Keratinocyte (primary cell): Measurements from ENCODE around the gene ACADM. TPM values are rescaled to one million over a fixed set of nuclear protein-coding genes. Genes with fewer than 3 reads are reported as not detected.

Experiments used
- DNase-seq: peaks from one replicate; pipeline ENCODE4 v3.0.0-alpha.2; 2011; ENCODE audit warnings: low read depth, missing footprints, low spot score
- FAIRE-seq: peaks from 2 replicates; lab custom pipeline; 2011; peaks lifted over from hg19 to GRCh38; lab: Jason Lieb, UNC
- H2AFZ ChIP-seq: 2 replicates; pipeline ENCODE4 v1.6.0; 2012; ENCODE audit warnings: low read length, control low read depth, inconsistent platforms; ENCODE audit not compliant: control insufficient read depth
- H3K27ac ChIP-seq: 2 replicates; pipeline ENCODE4 v1.5.1; 2011; ENCODE audit warnings: low read length; ENCODE audit not compliant: control insufficient read depth, insufficient read depth
- H3K27me3 ChIP-seq: 3 replicates; pipeline ENCODE4 v1.6.0; 2011; ENCODE audit warnings: low read length; ENCODE audit not compliant: control insufficient read depth, insufficient read depth; ENCODE audit errors: extremely low read depth
- H3K36me3 ChIP-seq, 2 experiments: 2 replicates in 1 of 2; 3 replicates in 1 of 2; pipeline ENCODE4 v1.5.1; 2011; ENCODE audit warnings: low read length in 2 of 2, mild to moderate bottlenecking in 1 of 2; ENCODE audit not compliant: control insufficient read depth in 2 of 2, insufficient read depth in 2 of 2; ENCODE audit errors: extremely low read depth in 1 of 2
- H3K4me1 ChIP-seq: 3 replicates; pipeline ENCODE4 v1.5.1; 2011; ENCODE audit warnings: low read length; ENCODE audit not compliant: control insufficient read depth, insufficient read depth; ENCODE audit errors: extremely low read depth
- H3K4me2 ChIP-seq: 3 replicates; pipeline ENCODE4 v1.6.0; 2011; ENCODE audit warnings: low read depth, low read length; ENCODE audit not compliant: control insufficient read depth, insufficient read depth; ENCODE audit errors: extremely low read depth
- H3K4me3 ChIP-seq, 3 experiments: fragments of 200-600 bp in 1 of 3; sonication (generic) in 1 of 3; 2 replicates in 2 of 3; 3 replicates in 1 of 3; pipeline ENCODE4 v1.5.1; 2011 to 2016; ENCODE audit warnings: low read length in 3 of 3, mild to moderate bottlenecking in 3 of 3, control low read depth in 2 of 3, inconsistent platforms in 1 of 3, low read depth in 1 of 3, mixed read lengths in 1 of 3, mixed run types in 1 of 3, moderate library complexity in 1 of 3; ENCODE audit not compliant: control insufficient read depth in 2 of 3, insufficient read depth in 2 of 3; ENCODE audit errors: extremely low read depth in 1 of 3
- H3K79me2 ChIP-seq: 2 replicates; pipeline ENCODE4 v1.6.0; 2012; ENCODE audit warnings: low read length; ENCODE audit not compliant: control insufficient read depth, insufficient read depth
- H3K9ac ChIP-seq: 3 replicates; pipeline ENCODE4 v1.6.0; 2011; ENCODE audit warnings: low read length; ENCODE audit not compliant: control insufficient read depth, insufficient read depth; ENCODE audit errors: extremely low read depth
- H3K9me1 ChIP-seq: 3 replicates; pipeline ENCODE4 v1.6.0; 2011; ENCODE audit warnings: low read length; ENCODE audit not compliant: control insufficient read depth, insufficient read depth; ENCODE audit errors: extremely low read depth
- H3K9me3 ChIP-seq: 2 replicates; pipeline ENCODE4 v1.5.1; 2012; ENCODE audit warnings: low read depth, low read length; ENCODE audit not compliant: control insufficient read depth
- H4K20me1 ChIP-seq: 3 replicates; pipeline ENCODE4 v1.6.0; 2011; ENCODE audit warnings: low read length; ENCODE audit not compliant: control insufficient read depth, insufficient read depth; ENCODE audit errors: extremely low read depth
- EZH2 ChIP-seq: IDR thresholded peaks from one replicate; pipeline ENCODE4 v1.6.1; 2012; ENCODE audit warnings: inconsistent platforms, mild to moderate bottlenecking, low read length, moderate library complexity
- dilution Hi-C: fragments of 300-500 bp; cut with MboI; formaldehyde crosslinking; loops from one replicate; pipeline ENCODE4 v1.7.0; 2020; ENCODE audit warnings: low sequenced_read_pairs; ENCODE audit not compliant: extremely low pct_ligation_motif_present
- polyA plus RNA-seq, 5 experiments: library from polyadenylated mRNA; depleted of rRNA in 3 of 5; stranded (reverse) in 3 of 5; stranded (forward) in 1 of 5; unstranded in 1 of 5; fragments of >200 nt; gene quantifications; 1 replicate in 1 of 5; 2 replicates in 3 of 5; 3 replicates in 1 of 5; pipeline versions ENCODE4 v1.2.1 to v1.2.3, GENCODE V29; 2011 to 2012; ENCODE audit warnings: missing spikeins in 2 of 5, low read depth in 1 of 5, low replicate concordance in 1 of 5
- TF ChIP-seq, protein P1 (sequence below), 3 experiments: IDR thresholded peaks in 1 of 3; conservative IDR thresholded peaks in 1 of 3; optimal IDR thresholded peaks in 1 of 3; 2 replicates in 2 of 3; 3 replicates in 1 of 3; pipeline versions ENCODE3 to v1.5.1; 2011; ENCODE audit warnings: low read length in 3 of 3, mild to moderate bottlenecking in 3 of 3, moderate library complexity in 2 of 3, control low read depth in 1 of 3, inconsistent platforms in 1 of 3; ENCODE audit not compliant: insufficient read depth in 2 of 3; ENCODE audit errors: extremely low read depth in 1 of 3

Gene ACADM
- polyA plus RNA-seq, 1 donor (not counting 4 experiments of a cell fraction or from before 2014, with no cell fraction given), result 52.2 TPM

DNA sequence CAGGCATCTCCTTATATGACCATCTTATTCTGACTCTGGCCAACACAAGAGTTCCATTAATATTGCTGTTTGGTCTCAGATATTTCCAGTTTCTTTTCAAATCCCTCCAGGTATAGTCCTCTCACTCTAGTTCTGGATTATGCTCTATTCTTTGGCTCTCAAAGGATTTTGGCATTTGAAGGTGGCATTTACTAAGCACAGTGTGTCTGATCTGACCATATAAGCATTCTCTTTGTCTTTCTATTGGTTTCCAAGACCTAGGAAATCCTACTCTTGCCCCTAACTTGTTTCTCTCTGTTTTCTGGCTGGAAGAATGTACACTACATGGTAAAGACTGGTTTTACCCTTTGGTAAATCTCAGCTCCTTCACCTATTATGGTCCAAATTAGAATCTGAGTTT lies 12.7 kb upstream of the ACADM start:
- no peaks in the 10 kb centered on the region for H3K9me3 ChIP-seq

GRCh38 chr1:75712306-75712705 lies 12.2 kb upstream of the ACADM start:
- FAIRE-seq, result no peak
- no peak for TF ChIP-seq EZH2
- TF ChIP-seq, protein P1, sequence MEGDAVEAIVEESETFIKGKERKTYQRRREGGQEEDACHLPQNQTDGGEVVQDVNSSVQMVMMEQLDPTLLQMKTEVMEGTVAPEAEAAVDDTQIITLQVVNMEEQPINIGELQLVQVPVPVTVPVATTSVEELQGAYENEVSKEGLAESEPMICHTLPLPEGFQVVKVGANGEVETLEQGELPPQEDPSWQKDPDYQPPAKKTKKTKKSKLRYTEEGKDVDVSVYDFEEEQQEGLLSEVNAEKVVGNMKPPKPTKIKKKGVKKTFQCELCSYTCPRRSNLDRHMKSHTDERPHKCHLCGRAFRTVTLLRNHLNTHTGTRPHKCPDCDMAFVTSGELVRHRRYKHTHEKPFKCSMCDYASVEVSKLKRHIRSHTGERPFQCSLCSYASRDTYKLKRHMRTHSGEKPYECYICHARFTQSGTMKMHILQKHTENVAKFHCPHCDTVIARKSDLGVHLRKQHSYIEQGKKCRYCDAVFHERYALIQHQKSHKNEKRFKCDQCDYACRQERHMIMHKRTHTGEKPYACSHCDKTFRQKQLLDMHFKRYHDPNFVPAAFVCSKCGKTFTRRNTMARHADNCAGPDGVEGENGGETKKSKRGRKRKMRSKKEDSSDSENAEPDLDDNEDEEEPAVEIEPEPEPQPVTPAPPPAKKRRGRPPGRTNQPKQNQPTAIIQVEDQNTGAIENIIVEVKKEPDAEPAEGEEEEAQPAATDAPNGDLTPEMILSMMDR (optimal IDR thresholded peaks at IDR 0.05 in 1 of 3, IDR thresholded peaks at IDR 0.05 in 1 of 3, conservative IDR thresholded peaks at IDR 0.05 in 1 of 3; ENCODE audit: extremely low read depth in 1 of 3, insufficient read depth in 2 of 3, low read length in 3 of 3), result no peak
- dilution Hi-C loops, result no loop called here

More for the DNA sequence above, 12.7 kb upstream of the ACADM start:
- Histone ChIP-seq H3K36me3 (no peaks in the 10 kb centered on the region), H3K4me2 (no peak overlapping the region), H4K20me1 (no peaks in the 10 kb centered on the region), H3K4me3 (no peak overlapping the region), H2AFZ (no peak overlapping the region), H3K4me1 (no peaks in the 10 kb centered on the region), H3K27ac (no peak overlapping the region), H3K27me3 (no peaks in the 10 kb centered on the region), H3K79me2 (no peaks in the 10 kb centered on the region), H3K9ac (no peak overlapping the region), H3K9me1 (no peaks in the 10 kb centered on the region)
- dilution Hi-C loops, result no loop called here
- DNase-seq, result no peak
- no peak for FAIRE-seq
- TF ChIP-seq, protein P1 (optimal IDR thresholded peaks at IDR 0.05 in 1 of 3, IDR thresholded peaks at IDR 0.05 in 1 of 3, conservative IDR thresholded peaks at IDR 0.05 in 1 of 3; ENCODE audit: extremely low read depth in 1 of 3, insufficient read depth in 2 of 3, low read length in 3 of 3), result no peak
- no peak for TF ChIP-seq EZH2

More at GRCh38 chr1:75712306-75712705, 12.2 kb upstream of the ACADM start:
- Histone ChIP-seq H3K4me2 (no peak overlapping the region), H3K4me1 (no peaks in the 10 kb centered on the region), H3K9ac (no peak overlapping the region), H3K79me2 (no peaks in the 10 kb centered on the region), H4K20me1 (no peaks in the 10 kb centered on the region), H3K9me1 (no peaks in the 10 kb centered on the region), H2AFZ (no peak overlapping the region), H3K9me3 (no peaks in the 10 kb centered on the region), H3K27me3 (no peaks in the 10 kb centered on the region), H3K36me3 (no peaks in the 10 kb centered on the region), H3K27ac (no peak overlapping the region), H3K4me3 (no peak overlapping the region)
- no peak for DNase-seq
